ENCODE results near the gene CYP46A1.

- TF ChIP-seq POLR2A (IDR thresholded peaks at IDR 0.05) (no peak), CTCF (IDR thresholded peaks at IDR 0.05) (no peak)
Observed at GRCh38 chr14:99724196-99724891, 40.2 kb downstream of the CYP46A1 start.
